ENCODE results near the gene LINGO1. TPM values are rescaled to one million over a fixed set of nuclear protein-coding genes. Genes with fewer than 3 reads are reported as not detected.
A peak's percentile ranks its signal among the peaks of the same experiment; 100 is the strongest.

Gene LINGO1
- total RNA-seq, 2 experiments from 2014 or later = not detected

DNA sequence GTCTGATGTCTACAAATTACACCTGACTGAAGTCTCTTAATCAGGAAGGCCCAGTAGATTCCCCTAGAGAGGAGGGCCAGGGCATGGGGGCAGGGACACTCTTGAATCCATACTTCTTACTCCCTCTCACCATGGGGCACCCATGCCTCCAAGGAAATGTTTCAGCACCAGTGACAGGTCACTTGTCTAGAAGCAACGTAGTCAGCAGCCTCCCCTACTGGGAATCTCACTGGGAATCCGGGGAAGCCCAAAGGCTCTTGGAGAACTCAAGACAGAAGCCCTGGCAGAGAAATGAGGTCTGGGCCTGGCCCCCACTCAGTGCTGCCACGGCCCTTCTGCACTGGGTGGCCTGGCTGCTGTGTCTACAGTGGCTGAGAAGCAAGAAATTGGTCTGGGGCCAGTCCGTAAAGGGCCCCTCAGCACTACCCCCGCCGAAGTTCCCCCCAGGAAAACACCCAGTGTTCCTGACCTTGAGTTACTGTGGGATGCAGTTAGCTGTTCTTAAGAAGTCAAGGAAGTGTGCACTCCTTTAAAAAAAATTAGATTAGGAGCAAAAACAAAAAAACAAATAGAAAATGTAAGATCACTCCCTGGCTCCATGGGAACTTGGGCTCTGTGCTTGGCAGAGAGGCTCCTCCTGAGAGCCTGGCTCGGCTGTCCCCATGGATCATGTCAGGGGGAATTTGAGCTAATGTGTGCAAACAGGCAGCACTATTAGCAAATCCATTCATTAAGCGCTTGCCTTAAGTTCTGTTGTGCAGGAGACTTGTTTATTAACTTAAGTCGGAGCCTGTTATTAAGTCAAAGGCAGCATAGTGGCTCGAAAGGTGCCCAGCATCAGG lies 5.4 kb upstream of the LINGO1 start:
- H3K27me3 Mint-ChIP-seq = peaks cover 26% of the 10 kb centered on the region
- POLR2A ChIA-PET = interaction anchor here (0.7 kb wide), 1 partner anchor 177 kb away, joined by 3 read pairs; no protein-coding TSS in a partner anchor
- peaks cover 9% of the 10 kb centered on the region for H3K4me1 Mint-ChIP-seq (ENCODE audit: low read depth)
- DNase-seq (no peak), ATAC-seq (no peak)
- H3K4me3 Mint-ChIP-seq = no peak overlapping the region
- H3K36me3 Mint-ChIP-seq (ENCODE audit: low read depth) = no peaks in the 10 kb centered on the region
- TF ChIP-seq, protein P1, sequence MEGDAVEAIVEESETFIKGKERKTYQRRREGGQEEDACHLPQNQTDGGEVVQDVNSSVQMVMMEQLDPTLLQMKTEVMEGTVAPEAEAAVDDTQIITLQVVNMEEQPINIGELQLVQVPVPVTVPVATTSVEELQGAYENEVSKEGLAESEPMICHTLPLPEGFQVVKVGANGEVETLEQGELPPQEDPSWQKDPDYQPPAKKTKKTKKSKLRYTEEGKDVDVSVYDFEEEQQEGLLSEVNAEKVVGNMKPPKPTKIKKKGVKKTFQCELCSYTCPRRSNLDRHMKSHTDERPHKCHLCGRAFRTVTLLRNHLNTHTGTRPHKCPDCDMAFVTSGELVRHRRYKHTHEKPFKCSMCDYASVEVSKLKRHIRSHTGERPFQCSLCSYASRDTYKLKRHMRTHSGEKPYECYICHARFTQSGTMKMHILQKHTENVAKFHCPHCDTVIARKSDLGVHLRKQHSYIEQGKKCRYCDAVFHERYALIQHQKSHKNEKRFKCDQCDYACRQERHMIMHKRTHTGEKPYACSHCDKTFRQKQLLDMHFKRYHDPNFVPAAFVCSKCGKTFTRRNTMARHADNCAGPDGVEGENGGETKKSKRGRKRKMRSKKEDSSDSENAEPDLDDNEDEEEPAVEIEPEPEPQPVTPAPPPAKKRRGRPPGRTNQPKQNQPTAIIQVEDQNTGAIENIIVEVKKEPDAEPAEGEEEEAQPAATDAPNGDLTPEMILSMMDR (IDR thresholded peaks at IDR 0.05) = no peak
- intact Hi-C loops (cut with micrococcal nuclease) = loop anchor here (10.0 kb wide), 1 partner anchor 177 kb away; no protein-coding TSS in a partner anchor
- no peak overlapping the region for H3K27ac Mint-ChIP-seq
- no peaks in the 10 kb centered on the region for H3K9me3 Mint-ChIP-seq
- CTCF ChIA-PET = interaction anchor here (1.9 kb wide), 1 partner anchor 183 kb away, joined by 8 read pairs; no protein-coding TSS in a partner anchor

DNA sequence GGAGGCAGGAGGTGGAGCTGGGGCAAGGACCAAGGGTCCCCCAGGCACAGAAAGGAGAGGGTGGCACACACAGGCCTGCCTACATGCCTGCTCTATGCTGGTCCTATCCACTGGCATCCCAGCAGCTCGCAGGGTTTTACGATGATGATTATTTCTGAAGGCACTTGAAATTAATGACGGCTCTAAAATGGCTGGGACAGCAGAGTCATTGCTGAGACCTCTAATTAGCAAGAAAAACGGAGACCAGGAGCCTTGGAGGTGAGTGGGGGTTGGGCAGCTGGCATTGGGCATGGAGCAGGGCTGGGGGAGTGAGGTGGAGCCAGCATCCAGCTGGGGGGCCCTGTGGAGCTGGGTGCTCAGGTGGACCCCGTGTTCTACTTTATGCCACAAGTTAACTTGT lies 3.5 kb upstream of the LINGO1 start:
- Mint-ChIP-seq H3K4me1 (ENCODE audit: low read depth) (peaks cover 9% of the 10 kb centered on the region), H3K36me3 (ENCODE audit: low read depth) (no peaks in the 10 kb centered on the region), H3K27me3 (peaks cover 29% of the 10 kb centered on the region), H3K27ac (no peak overlapping the region), H3K9me3 (no peaks in the 10 kb centered on the region), H3K4me3 (no peak overlapping the region)
- intact Hi-C loops (cut with micrococcal nuclease) = loop anchor here (10.0 kb wide), 1 partner anchor 179 kb away; no protein-coding TSS in a partner anchor
- TF ChIP-seq, protein P1 (IDR thresholded peaks at IDR 0.05) = no peak
- no peak for ATAC-seq
- no peak for DNase-seq
- ChIA-PET POLR2A (no interaction called here), CTCF (interaction anchor here (1.3 to 4.2 kb wide), 4 partner anchors 12 to 534 kb away, joined by 3 to 42 read pairs (median 8); no protein-coding TSS in a partner anchor)

DNA sequence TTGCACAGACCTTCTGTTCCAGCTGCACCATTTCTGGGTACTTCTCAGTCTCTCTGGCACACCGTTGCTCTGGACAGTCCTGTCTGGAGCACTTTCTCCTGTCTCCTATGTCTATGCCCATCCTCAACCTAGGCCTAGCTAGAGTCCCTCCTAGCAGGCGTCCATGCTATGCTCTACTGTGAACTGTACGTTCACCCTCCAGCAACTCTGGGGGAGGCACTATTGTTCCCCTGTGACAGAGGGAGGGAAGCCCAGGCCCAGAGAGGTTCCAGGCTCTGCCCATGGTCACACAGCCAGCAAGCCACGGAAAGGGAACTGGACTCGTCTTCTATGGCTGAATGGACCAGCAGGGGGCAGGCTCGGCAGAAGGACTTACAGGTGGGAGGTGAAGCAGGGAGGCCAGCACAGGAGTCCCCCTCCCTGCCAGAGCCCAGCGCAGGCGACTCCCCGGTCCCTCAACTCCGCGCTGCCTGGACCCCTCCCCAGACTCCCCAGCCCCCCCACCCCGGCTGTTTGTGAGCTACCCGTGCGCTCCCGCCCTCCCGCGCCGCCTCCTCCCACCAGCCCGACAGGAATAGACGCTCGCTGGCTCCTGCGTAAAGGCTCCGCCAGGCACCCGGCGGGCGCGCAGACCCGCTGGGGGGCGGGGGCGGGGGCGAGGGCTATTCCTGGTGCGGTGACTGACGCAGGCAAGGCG lies 1.7 kb upstream of the LINGO1 start:
- intact Hi-C loops (cut with micrococcal nuclease) = loop anchor here (10.0 kb wide), 1 partner anchor 180 kb away; no protein-coding TSS in a partner anchor

DNA sequence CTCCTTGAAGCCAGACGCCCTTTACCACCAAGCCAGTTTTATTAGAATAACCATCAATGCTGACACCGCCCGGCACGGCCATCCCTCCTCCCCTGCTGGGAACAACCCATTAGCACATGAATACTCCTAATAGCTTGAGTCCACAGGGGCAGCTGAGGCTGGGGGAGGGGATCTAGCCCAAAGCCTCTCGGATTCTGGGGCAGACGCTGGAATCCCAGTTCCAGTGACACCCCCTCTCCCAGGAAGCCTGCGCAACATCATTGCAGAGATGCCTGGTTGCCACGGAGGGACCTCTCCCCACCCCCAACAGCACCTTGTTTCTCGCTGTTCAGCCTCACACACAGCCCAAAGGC lies 1.2 kb upstream of the LINGO1 start:
- CTCF ChIA-PET = interaction anchor here (0.5 to 4.2 kb wide), 20 partner anchors 9 to 532 kb away, joined by 3 to 42 read pairs (median 4); no protein-coding TSS in a partner anchor
- Mint-ChIP-seq H3K4me1 (ENCODE audit: low read depth) (peaks cover 9% of the 10 kb centered on the region), H3K9me3 (no peaks in the 10 kb centered on the region), H3K36me3 (ENCODE audit: low read depth) (no peaks in the 10 kb centered on the region), H3K4me3 (no peak overlapping the region), H3K27ac (no peak overlapping the region), H3K27me3 (peaks cover 38% of the 10 kb centered on the region)
- intact Hi-C loops (cut with micrococcal nuclease) = loop anchor here (10.0 kb wide), 1 partner anchor 181 kb away; no protein-coding TSS in a partner anchor
- no peak for DNase-seq
- no peak for ATAC-seq
- POLR2A ChIA-PET = no interaction called here
- TF ChIP-seq, protein P1 (IDR thresholded peaks at IDR 0.05) = no peak

More for the DNA sequence above, 1.7 kb upstream of the LINGO1 start:
- CTCF ChIA-PET = interaction anchor here (0.5 to 4.2 kb wide), 22 partner anchors 8 to 532 kb away, joined by 3 to 42 read pairs (median 3); no protein-coding TSS in a partner anchor
- H3K9me3 Mint-ChIP-seq = no peaks in the 10 kb centered on the region
- POLR2A ChIA-PET = no interaction called here
- ATAC-seq (peak; percentile 72), DNase-seq (peak; percentile 85)
- no peaks in the 10 kb centered on the region for H3K36me3 Mint-ChIP-seq (ENCODE audit: low read depth)
- no peak overlapping the region for H3K4me3 Mint-ChIP-seq
- peaks cover 40% of the 10 kb centered on the region for H3K27me3 Mint-ChIP-seq
- H3K27ac Mint-ChIP-seq = no peak overlapping the region
- TF ChIP-seq, protein P1 (IDR thresholded peaks at IDR 0.05) = peak; percentile 61
- H3K4me1 Mint-ChIP-seq (ENCODE audit: low read depth) = peaks cover 9% of the 10 kb centered on the region

Measured in activated CD8-positive, alpha-beta T cell treated with anti-CD3 and anti-CD28 coated beads for 36 hours (primary cell).